NCI-H2107 (cell line): Measurements from ENCODE around the gene COL4A2.

ENCODE experiments used
- DNase-seq: peaks from one replicate; lab custom pipeline; 2025; lab: John Stamatoyannopoulos, UW

The COL4A2 gene

DNA sequence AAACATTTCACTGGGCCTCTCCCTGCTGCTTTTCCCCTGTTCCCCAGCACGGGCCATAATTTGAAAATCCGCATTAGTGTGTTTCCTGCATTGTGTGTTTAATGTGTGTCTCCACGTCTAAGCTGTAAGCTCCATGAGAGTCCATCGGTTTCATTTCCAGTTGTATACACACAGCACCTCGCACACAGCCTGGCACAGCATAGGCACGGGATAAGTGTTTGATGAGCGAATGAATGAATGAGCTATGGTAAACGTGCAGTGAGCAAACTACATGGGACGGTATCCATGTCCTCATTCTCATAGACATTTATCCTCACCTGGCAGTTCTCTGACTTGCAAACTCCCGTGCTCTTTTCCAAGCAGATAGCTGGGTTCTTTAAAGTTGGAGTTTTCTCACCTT is 148.4 kb downstream of the COL4A2 start:
- DNase-seq, result no peak

- peak; percentile 61 for DNase-seq
Observed at GRCh38 chr13:110455941-110456340, 148.9 kb downstream of the COL4A2 start.

GRCh38 chr13:110456550-110456949 is 149.5 kb downstream of the COL4A2 start:
- DNase-seq, result no peak

- no peak for DNase-seq
Observed at GRCh38 chr13:110457361-110457760, 150.3 kb downstream of the COL4A2 start.

DNA sequence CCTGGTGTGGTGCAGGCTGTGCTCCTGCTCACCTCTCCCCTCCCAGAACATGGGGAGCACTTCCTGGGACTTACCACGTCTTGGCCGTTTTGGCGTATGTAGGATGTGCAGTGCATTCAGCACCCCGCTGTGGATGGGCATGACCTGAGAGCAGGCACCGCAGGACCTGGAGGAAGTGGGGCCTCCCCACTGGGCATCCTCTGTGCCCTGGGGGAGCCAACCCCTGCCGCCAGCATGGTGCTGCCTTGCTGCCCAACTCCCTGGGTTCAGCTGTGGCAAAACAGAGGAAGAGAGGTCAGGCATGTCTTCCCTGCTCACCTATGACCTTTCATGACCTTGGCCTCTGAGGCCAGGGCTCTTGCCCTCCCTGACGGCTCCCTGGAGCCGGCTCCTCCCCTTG is 150.9 kb downstream of the COL4A2 start:
- DNase-seq, result no peak

DNA sequence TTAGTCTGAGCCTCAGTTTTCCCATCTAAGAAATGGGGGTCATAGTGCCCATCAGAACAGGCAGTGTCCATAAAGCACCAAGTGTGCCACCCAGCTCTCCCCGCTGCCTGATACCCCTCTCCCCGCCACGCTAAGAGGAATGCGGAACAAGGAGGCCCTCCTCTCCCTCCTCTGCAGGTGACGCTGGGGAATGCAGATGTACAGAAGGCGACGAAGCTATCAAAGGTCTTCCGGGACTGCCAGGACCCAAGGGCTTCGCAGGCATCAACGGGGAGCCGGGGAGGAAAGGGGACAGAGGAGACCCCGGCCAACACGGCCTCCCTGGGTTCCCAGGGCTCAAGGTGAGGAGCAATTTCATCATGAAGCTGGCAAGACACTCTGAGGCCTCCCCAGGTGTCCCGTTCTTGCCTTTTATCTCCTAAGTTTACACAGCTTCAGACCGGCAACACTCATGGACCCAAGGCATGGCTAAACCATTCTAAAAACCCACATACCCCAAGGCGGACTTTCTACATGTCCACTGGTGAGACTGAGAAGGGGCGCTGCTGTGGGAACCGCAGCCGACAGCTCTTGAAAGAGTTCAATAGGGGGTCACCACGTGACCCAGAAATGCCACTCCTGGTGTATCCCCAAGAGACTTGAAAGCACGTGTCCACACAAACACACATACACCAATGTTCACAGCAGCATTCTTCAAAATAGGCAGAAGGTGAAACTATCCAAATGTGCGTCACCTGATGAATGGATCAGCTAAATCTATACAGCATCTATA is 151.7 kb downstream of the COL4A2 start:
- no peak for DNase-seq

GRCh38 chr13:110462091-110462490 is 155.0 kb downstream of the COL4A2 start:
- DNase-seq, result no peak

- no peak for DNase-seq
Observed at GRCh38 chr13:110463156-110463555, 156.1 kb downstream of the COL4A2 start.

DNA sequence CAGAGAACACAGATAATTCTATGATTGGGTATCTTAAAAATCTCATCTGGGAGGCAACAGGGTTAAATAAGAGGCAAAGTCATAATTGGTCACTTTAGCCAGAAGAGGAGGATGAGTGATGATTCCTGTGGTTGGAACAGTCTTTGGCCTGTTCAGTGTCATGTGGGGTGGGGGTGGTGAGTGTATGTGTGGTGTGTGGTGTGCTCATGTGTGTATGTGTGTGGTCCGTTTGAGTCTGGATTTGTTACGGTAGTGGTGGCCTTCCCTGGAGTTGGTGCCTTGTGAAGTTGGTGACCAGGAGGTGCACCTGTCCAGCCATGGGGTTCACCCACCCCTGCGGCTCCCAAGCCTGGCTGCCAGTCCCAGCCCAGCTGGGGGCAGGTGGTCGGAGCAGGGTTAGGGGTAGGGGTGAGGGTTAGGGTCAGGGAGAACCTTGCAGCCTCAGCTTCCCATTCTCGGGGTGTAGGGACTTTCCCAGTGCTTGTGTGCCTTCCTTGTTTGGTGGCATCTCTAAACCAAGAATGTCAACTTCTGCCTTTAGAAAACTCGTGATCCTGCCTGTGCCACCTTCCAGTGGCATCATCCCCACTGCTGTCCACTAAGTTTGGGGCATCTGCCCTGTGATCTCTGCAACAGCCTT is 156.9 kb downstream of the COL4A2 start:
- DNase-seq, result no peak

DNA sequence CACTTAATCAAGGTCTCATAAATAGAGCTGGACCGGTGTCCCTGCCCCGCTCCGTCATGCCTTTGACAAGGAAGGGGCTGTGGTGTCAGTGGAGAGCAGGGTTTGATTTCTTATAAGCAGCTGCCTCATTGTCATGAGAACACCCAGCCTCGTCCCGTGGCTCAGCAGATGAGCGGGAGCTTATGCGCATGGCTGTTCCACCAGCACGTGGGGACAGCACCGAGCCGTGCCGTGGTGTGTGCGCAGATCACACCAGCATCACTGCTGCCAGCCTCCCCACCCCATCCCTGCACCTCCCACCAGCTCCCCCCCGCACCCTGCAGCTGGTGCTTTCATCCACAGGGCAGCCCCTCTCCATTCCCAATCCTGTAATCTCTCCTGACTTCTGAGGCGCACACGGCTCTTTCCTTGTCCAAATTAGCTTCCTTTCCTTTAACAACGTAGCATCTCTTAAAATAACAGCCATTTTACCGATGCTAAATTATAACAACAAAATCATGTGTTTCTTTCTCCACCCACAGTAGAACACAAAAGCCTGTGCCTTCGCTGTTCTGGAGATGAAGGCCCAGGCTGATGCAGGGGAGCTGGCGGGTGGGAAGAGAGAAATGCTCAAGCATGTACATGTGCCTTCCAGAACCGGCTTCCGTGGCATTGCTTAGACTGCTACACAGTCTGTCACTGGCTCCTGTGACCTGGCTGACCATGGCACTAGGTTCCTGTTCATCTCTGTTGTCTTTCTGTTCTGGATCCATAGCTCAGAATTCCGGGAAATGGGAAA is 157.7 kb downstream of the COL4A2 start:
- DNase-seq, result no peak

- no peak for DNase-seq
Observed at GRCh38 chr13:110465696-110466095, 158.6 kb downstream of the COL4A2 start.

GRCh38 chr13:110466266-110466915 is 159.3 kb downstream of the COL4A2 start:
- DNase-seq, result peak; percentile 80

- DNase-seq, result no peak
Observed at GRCh38 chr13:110467516-110468110, 160.5 kb downstream of the COL4A2 start.

GRCh38 chr13:110468986-110469495 is 162.0 kb downstream of the COL4A2 start:
- no peak for DNase-seq

GRCh38 chr13:110469597-110469996 is 162.5 kb downstream of the COL4A2 start:
- no peak for DNase-seq

DNA sequence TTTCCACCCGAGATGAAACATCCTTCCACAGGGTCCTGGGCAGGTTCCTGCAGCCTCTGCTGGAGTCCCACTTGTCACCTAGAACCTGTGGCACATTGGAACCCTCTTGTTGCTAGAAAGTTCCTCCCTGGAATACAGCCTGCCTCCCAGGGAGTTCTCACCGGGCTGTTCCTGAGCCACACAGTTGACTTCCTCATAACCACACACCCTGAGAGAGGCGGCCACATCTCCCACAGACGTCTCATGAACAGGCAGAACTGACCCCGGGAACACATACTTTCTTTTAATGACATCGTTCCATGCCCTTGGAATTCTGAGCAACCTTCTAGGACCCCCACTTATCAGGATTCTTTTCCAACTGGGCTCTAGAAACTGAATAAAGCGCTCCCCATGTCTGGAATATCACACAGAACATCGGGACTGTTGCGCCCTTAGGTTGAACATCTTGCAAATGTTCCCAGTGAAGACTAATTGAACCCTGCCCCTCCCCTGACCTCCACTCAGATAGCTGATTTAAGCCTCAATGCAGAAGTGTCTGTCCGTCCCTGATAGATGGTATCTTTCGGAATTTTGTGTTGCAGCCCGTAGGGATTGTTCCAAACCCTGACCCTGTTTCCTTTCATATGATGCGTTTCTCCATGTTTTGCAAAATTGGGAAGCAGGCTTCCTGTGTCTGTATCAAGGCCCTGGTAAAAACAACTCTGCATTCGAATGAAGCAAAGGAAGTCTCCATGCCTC is 163.4 kb downstream of the COL4A2 start:
- no peak for DNase-seq

DNA sequence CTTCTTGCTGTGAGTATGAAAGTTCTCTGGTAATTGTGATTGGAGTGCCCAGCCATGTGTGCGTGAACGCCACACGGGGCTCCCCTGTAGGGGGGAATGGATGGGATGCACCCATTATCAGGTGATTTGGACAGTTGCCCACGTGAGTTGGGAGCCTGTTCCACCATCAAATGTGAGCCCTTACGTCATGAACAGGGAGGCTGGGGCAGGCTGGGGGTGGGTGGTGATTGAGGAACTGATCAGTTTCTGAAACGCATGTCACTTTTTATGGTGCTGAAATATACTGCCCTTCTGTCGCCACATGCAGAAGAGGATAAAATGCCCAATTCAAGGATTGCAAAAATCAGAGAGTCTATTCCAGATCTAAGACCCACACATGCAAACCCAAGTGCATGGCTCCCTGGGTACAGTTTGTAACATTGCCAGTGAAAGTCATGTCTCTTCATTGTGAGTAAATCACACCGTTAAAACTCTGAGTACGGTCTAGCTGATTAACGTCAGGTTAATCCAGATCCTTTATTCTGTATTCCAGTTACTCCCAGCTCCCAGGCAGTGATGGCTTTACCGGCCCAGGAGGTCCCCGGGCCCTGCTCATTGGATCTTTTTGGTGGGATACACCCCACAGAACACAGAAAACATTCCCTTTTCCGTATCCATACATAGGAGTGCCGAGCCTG is 164.2 kb downstream of the COL4A2 start:
- DNase-seq, result no peak

DNA sequence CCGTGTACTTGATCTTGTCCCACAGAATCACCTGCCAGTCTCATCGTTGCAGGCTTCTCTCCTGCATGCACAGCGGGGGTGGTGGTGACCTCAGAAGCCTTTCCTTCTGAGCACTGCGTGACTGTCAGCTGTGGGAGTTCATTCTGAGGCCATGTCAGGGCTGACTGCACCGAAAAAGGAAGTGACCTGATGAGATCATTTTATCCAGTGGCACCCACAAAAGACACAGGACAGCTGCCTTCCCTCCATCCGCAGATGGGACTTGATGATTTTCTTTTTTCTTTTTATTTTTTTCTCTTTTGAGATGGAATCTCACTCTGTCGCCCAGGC is 164.7 kb downstream of the COL4A2 start:
- DNase-seq, result no peak

GRCh38 chr13:110472904-110473563 is 165.9 kb downstream of the COL4A2 start:
- no peak for DNase-seq

DNA sequence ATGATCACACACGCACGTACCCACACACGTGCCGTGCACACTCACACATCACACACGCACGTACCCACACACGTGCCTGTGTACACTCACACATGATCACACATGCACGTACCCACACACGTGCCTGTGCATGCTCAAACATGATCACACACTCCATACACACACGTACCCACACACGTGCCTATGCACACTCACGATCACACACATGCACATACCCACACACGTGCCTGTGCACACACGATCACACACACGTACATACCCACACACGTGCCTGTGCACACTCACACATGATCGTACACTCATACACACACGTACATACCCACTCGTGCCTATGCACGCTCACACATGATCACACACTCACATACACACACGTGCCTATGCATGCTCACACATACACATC is 167.6 kb downstream of the COL4A2 start:
- no peak for DNase-seq
